ENCODE data around the gene EXOG.

Gene EXOG

DNA sequence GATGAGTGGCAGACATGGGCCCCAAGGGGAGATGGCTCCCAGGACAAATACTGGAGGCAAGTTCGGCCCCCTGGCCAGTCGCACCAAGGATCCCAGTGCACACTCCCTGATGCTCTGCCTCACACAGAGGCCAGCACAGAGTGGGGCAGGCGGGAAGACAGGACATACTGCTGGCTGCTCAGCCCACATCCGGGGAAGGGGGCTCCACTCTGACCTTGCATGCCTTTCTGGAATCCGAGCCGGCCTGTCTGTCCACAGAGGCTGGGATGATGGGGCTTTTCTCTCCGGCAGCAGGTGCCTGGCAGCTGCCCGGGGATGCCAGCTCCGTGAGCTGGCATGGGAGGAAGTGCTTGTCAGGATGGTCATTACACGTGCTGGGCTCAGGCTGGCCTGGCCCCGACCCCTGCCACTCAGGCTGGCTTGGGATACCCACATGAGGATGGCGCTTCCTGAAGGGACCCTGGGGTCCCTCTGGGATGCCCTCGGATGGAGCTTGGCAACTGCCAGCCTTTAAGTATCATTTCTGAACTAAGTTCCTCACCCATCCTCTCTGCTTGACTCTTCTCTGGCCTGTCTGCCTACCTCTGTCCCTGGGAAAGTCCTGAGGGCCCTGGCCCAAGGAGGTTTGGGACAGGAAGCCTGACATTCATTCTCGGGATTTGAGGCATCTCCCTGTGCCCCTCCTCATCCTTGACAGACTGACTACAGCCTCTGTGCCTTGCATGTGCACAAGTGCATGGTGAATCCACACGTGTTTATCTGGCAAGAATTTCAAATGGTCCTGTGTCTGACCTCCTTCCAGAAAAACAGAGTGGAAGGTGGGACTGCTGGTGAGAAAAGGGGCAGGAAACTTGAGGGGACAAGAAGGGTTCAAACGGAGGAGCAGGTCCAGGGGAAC is 46.5 kb downstream of the EXOG start:
- CTCF ChIA-PET = interaction anchor here (1.1 kb wide), 1 partner anchor 22 kb away, joined by 3 read pairs; no protein-coding TSS in a partner anchor
- no peak for DNase-seq (ENCODE audit: low read depth, low spot score)
- no peak overlapping the region for H3K4me3 ChIP-seq (ENCODE audit: low read depth, low read length)
- POLR2A ChIA-PET = no interaction called here
- TF ChIP-seq, protein P1, sequence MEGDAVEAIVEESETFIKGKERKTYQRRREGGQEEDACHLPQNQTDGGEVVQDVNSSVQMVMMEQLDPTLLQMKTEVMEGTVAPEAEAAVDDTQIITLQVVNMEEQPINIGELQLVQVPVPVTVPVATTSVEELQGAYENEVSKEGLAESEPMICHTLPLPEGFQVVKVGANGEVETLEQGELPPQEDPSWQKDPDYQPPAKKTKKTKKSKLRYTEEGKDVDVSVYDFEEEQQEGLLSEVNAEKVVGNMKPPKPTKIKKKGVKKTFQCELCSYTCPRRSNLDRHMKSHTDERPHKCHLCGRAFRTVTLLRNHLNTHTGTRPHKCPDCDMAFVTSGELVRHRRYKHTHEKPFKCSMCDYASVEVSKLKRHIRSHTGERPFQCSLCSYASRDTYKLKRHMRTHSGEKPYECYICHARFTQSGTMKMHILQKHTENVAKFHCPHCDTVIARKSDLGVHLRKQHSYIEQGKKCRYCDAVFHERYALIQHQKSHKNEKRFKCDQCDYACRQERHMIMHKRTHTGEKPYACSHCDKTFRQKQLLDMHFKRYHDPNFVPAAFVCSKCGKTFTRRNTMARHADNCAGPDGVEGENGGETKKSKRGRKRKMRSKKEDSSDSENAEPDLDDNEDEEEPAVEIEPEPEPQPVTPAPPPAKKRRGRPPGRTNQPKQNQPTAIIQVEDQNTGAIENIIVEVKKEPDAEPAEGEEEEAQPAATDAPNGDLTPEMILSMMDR (IDR thresholded peaks at IDR 0.05; ENCODE audit: insufficient read depth, low read length, missing control alignments) = no peak

DNA sequence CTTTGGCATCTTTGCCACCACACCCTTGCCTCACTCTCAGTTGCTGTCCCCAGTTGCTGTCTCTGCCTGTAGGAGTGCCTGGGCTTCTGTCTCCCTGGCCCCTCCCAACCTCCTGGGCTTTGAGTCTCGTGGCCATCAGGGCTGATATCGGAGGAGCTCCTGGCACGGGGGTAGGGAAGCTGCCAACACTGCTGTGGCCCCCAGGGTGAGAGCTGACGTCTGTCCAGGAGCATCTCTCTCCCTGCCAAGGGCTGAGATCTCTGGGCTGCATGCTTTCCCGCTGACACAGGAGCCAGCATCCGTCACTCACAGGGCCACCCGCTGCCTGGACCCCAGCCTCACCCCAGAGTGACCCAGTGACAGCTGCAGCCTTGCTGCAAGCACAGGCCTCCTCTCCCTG is 47.4 kb downstream of the EXOG start:
- ChIA-PET POLR2A (no interaction called here), CTCF (interaction anchor here (1.1 kb wide), 1 partner anchor 23 kb away, joined by 3 read pairs; no protein-coding TSS in a partner anchor)
- DNase-seq (ENCODE audit: low read depth, low spot score) = no peak
- H3K4me3 ChIP-seq (ENCODE audit: low read depth, low read length) = no peak overlapping the region
- TF ChIP-seq, protein P1 (IDR thresholded peaks at IDR 0.05; ENCODE audit: insufficient read depth, low read length, missing control alignments) = no peak

DNA sequence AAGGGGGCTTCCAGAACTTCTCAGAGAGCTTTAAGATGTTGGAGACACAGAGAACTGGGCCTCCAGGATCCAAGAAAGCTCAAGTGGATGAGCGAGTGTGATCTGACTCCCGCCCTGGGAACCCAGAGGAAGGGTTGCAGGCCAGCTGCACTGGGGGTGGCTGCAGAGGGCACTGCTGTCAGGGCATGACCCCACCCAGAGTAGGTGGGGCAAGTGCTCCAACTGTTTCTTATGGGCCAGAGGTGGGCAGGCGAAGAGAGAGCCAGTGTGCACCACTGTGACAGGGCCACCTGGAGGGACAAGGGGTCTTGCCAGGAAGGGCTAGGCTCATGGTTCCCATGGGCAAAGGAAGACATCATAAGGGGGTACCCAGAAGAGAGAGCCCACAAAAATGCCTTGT is 48.8 kb downstream of the EXOG start:
- H3K4me3 ChIP-seq (ENCODE audit: low read depth, low read length) = no peak overlapping the region
- POLR2A ChIA-PET = no interaction called here
- CTCF ChIA-PET = interaction anchor here (1.8 kb wide), 1 partner anchor 23 kb away, joined by 6 read pairs; no protein-coding TSS in a partner anchor
- TF ChIP-seq, protein P1 (IDR thresholded peaks at IDR 0.05; ENCODE audit: insufficient read depth, low read length, missing control alignments) = no peak
- no peak for DNase-seq (ENCODE audit: low read depth, low spot score)

DNA sequence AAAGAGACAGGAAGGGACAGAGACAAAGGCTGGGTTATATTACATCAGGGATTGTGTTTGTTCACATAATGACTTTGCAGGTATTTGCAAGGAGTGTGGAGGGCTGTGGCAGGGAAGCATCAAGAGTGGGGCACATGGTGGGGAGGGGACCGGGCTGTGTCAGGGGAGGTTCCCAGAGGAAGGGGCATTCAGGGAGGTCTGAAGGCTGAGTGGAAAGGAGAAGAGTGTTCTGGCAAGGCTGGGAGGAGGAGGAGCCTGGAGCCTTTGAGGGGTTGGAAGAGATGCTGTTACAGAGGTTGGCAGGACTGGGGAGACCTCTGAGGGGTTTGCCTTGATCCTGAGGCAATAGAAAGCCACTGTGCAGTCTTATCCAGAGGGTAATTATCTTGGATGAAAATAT is 49.4 kb downstream of the EXOG start:
- DNase-seq (ENCODE audit: low read depth, low spot score) = no peak
- POLR2A ChIA-PET = no interaction called here
- H3K4me3 ChIP-seq (ENCODE audit: low read depth, low read length) = no peak overlapping the region
- TF ChIP-seq, protein P1 (IDR thresholded peaks at IDR 0.05; ENCODE audit: insufficient read depth, low read length, missing control alignments) = no peak
- CTCF ChIA-PET = interaction anchor here (1.8 kb wide), 1 partner anchor 24 kb away, joined by 6 read pairs; no protein-coding TSS in a partner anchor

DNA sequence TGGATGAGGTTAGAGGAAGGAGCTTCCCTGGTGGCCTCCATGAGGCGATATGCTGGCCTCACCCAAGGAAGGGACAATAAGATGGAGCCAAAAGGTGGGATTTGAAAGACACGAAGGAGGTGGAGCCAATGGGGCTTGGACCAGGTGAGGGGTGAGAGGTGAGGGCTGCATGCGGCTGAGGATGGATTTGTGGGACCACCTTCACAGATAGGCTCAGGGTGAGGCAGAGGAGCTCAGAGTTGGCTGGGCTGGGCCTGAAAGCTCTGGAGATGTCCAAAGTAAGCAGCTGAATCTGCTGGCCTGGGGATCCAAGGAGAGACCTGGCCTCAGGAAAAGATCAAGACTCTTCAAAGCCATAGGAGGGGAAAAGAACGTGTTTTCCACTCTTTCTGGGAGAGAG is 49.8 kb downstream of the EXOG start:
- ChIA-PET POLR2A (no interaction called here), CTCF (interaction anchor here (1.8 kb wide), 1 partner anchor 24 kb away, joined by 6 read pairs; no protein-coding TSS in a partner anchor)
- TF ChIP-seq, protein P1 (IDR thresholded peaks at IDR 0.05; ENCODE audit: insufficient read depth, low read length, missing control alignments) = no peak
- H3K4me3 ChIP-seq (ENCODE audit: low read depth, low read length) = no peak overlapping the region
- DNase-seq (ENCODE audit: low read depth, low spot score) = no peak

DNA sequence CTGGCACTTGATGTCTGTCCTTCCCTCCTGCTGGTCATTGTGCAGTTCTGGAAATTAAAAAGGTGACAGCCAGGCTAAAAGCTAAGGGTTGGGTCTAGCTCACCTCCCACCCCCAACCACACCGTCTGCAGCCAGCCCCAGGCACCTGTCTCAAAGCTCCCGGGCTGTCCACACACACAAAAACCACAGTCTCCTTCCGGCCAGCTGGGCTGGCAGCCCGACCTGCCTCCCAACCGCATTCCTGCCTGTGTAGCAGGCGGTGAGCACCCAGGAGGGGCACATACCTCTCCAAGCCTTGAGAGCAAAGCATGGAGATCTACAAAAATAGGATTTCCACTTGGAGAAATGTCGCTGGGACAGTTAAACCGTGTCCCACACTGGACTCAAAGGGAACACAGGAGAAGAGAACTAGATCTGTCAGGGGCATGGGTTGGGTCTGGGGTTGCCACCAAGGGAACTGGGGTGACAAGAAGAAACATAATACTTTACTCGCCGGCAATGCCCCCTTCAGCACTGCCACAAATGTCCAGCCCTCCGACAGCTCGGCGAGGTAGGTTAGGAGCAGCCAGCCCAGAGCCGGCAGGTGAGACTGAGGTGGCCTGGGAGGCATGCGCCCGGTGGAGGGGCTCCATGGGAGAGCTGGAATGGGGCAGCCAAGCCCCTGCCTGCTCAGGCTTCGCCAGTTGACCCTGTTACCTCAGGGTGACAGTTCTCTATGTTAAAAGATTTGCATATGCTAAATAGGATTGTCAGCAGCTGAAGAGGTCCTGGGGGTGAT is 52.2 kb downstream of the EXOG start:
- POLR2A ChIA-PET = no interaction called here
- TF ChIP-seq, protein P1 (IDR thresholded peaks at IDR 0.05; ENCODE audit: insufficient read depth, low read length, missing control alignments) = no peak
- no peak overlapping the region for H3K4me3 ChIP-seq (ENCODE audit: low read depth, low read length)
- CTCF ChIA-PET = no interaction called here
- DNase-seq (ENCODE audit: low read depth, low spot score) = no peak
